Gastrocnemius medialis (tissue), 4 donors: ENCODE measurements around the gene INAFM1. TPM values are rescaled to one million over a fixed set of nuclear protein-coding genes. Genes with fewer than 3 reads are reported as not detected.

Experiments
- ATAC-seq, 2 donors: fragments of 150-250 bp; one replicate each; pipeline ENCODE4 v1.9.1; 2016
- DNase-seq, 2 donors: peaks; one replicate each; pipeline ENCODE4 v3.0.0-alpha.2; 2019
- H3K27ac ChIP-seq, 4 donors: fragments of 200-600 bp; sonication (generic); 1 replicate in 1 of 4; 2 replicates in 3 of 4; pipeline ENCODE4 v1.5.1; 2016 to 2018; ENCODE audit warnings: mild to moderate bottlenecking in 2 of 4, moderate library complexity in 1 of 4
- H3K27me3 ChIP-seq, 3 donors: fragments of 200-600 bp; sonication (generic) in 2 of 3; 1 replicate in 1 of 3; 2 replicates in 2 of 3; pipeline versions ENCODE4 v1.5.1 to v1.6.0; 2016 to 2019; ENCODE audit warnings: mild to moderate bottlenecking in 1 of 3, moderate library complexity in 1 of 3
- H3K36me3 ChIP-seq, 2 donors: fragments of 200-600 bp; sonication (generic) in 1 of 2; one replicate each; pipeline ENCODE4 v1.5.1; 2017 to 2018
- H3K4me1 ChIP-seq, 2 donors: fragments of 200-600 bp; sonication (generic) in 1 of 2; one replicate each; pipeline ENCODE4 v1.5.1; 2016 to 2017; ENCODE audit warnings: mild to moderate bottlenecking in 2 of 2
- H3K4me3 ChIP-seq, 4 donors: fragments of 200-600 bp; sonication (generic) in 3 of 4; 1 replicate in 1 of 4; 2 replicates in 3 of 4; pipeline ENCODE4 v1.5.1; 2016 to 2019; ENCODE audit warnings: mild to moderate bottlenecking in 2 of 4
- H3K9me3 ChIP-seq, 3 donors: fragments of 200-600 bp; sonication (generic) in 2 of 3; 1 replicate in 1 of 3; 2 replicates in 2 of 3; pipeline ENCODE4 v1.5.1; 2016 to 2019
- POLR2A ChIP-seq, 2 donors: fragments of 450-650 bp; IDR thresholded peaks; one replicate each; pipeline ENCODE4 v1.6.1; 2017; ENCODE audit warnings: antibody characterized with exemption in 2 of 2, mild to moderate bottlenecking in 2 of 2, moderate library complexity in 2 of 2
- in situ Hi-C, 4 donors: fragments of 200-750 bp; cut with MboI; loops; one replicate each; pipeline versions ENCODE4 v1.15.0 to v1.8.0; 2017; ENCODE audit warnings: low sequenced_read_pairs in 4 of 4
- intact Hi-C: fragments of 100-400 bp; cut with DNase I; formaldehyde crosslinking; loops from one replicate; pipeline ENCODE4 v1.15.1; 2023; ENCODE audit warnings: low total_unique reads
- total RNA-seq, 4 donors: library from RNA; depleted of rRNA; stranded (reverse); fragments of >200 nt; gene quantifications; one replicate each; pipeline versions ENCODE4 v1.1.0 to v1.2.3, GENCODE V29; 2016
- TF ChIP-seq, protein P1 (sequence below), 5 experiments: fragments of 450-650 bp in 3 of 5; fragments of 200-600 bp in 2 of 5; sonication (generic) in 2 of 5; IDR thresholded peaks in 4 of 5; conservative IDR thresholded peaks in 1 of 5; 1 replicate in 4 of 5; 2 replicates in 1 of 5; pipeline ENCODE4 v1.5.1; 2016 to 2019; ENCODE audit warnings: antibody characterized with exemption in 5 of 5, mild to moderate bottlenecking in 3 of 5, moderate library complexity in 3 of 5

INAFM1 gene
- total RNA-seq, 4 donors from 2014 or later, result 3.9 to 8.5 (median 7.2) TPM

DNA sequence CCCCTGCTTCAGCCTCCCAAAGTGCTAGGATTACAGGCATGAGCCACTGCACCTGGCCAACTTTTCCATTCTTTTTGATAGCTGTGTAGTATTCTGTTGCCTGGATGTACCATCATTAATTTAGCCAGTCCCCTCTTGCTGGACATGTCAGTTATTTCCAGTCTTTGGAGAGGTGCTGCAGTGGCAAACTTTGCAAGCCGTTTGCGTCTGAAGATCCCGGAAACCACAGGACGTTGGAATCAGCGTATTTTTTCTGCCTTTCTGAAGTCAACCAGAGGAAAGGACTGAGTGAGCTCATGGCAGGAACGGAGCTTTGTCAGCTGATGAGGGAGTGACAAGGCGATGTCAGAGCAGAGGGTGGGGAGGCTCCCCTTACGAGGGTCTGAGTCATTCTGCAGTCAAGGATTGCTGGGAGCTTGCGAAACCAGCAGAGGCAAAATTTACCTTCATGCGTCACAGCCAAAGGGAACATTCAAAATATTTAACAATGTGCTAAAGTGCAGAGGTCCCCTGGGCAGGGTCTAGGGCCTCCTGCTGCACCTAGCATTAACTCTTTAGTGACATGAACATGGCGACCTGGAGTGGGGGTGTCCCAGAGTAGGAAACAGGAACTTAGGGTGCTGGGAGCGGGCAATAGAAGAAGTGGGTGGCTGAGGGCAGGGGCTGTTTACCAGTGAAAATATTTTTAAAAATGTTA is 40.6 kb downstream of the INAFM1 start:
- Histone ChIP-seq H3K4me1 (no peaks in the 10 kb centered on the region), H3K36me3 (no peaks in the 10 kb centered on the region), H3K9me3 (no peaks in the 10 kb centered on the region), H3K4me3 (no peak overlapping the region), H3K27ac (peak overlapping the region in 1 of 4 donors; percentile 15), H3K27me3 (peaks cover 9 to 31% (median 27%) of the 10 kb centered on the region in 3 donors)
- in situ Hi-C loops (no loop called here), intact Hi-C loops (no loop called here)
- peak; percentile 69 to 86 for ATAC-seq
- TF ChIP-seq POLR2A (IDR thresholded peaks at IDR 0.05), result peak in 1 of 2 donors; percentile 9
- TF ChIP-seq, protein P1, sequence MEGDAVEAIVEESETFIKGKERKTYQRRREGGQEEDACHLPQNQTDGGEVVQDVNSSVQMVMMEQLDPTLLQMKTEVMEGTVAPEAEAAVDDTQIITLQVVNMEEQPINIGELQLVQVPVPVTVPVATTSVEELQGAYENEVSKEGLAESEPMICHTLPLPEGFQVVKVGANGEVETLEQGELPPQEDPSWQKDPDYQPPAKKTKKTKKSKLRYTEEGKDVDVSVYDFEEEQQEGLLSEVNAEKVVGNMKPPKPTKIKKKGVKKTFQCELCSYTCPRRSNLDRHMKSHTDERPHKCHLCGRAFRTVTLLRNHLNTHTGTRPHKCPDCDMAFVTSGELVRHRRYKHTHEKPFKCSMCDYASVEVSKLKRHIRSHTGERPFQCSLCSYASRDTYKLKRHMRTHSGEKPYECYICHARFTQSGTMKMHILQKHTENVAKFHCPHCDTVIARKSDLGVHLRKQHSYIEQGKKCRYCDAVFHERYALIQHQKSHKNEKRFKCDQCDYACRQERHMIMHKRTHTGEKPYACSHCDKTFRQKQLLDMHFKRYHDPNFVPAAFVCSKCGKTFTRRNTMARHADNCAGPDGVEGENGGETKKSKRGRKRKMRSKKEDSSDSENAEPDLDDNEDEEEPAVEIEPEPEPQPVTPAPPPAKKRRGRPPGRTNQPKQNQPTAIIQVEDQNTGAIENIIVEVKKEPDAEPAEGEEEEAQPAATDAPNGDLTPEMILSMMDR (IDR thresholded peaks at IDR 0.05 in 4 of 5, conservative IDR thresholded peaks at IDR 0.05 in 1 of 5), result no peak
- peak; percentile 61 to 67 for DNase-seq

DNA sequence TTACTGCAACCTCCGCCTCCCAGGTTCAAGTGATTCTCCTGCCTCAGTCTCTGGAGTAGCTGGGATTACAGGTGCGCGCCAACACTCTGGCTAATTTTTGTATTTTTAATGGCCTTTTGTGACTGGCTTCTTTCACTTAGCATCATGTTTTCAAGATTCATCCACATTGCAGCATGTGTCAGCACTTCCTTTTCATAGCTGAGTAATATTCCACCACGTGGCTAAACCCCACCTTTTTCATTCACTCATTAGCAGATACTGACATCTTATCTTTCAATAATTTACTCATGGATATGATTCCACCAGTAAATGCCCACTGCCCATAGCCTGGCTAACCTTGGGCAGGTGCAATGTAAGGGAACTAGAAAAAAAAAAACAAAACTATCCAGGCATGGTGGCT is 41.8 kb downstream of the INAFM1 start:
- DNase-seq (no peak), ATAC-seq (no peak)
- Histone ChIP-seq H3K36me3 (no peaks in the 10 kb centered on the region), H3K9me3 (no peaks in the 10 kb centered on the region), H3K4me3 (no peak overlapping the region), H3K27ac (no peak overlapping the region), H3K27me3 (peaks cover 9 to 23% (median 20%) of the 10 kb centered on the region in 3 donors), H3K4me1 (no peaks in the 10 kb centered on the region)
- in situ Hi-C loops (no loop called here), intact Hi-C loops (no loop called here)
- TF ChIP-seq POLR2A (IDR thresholded peaks at IDR 0.05), result no peak
- TF ChIP-seq, protein P1 (IDR thresholded peaks at IDR 0.05 in 4 of 5, conservative IDR thresholded peaks at IDR 0.05 in 1 of 5), result no peak

DNA sequence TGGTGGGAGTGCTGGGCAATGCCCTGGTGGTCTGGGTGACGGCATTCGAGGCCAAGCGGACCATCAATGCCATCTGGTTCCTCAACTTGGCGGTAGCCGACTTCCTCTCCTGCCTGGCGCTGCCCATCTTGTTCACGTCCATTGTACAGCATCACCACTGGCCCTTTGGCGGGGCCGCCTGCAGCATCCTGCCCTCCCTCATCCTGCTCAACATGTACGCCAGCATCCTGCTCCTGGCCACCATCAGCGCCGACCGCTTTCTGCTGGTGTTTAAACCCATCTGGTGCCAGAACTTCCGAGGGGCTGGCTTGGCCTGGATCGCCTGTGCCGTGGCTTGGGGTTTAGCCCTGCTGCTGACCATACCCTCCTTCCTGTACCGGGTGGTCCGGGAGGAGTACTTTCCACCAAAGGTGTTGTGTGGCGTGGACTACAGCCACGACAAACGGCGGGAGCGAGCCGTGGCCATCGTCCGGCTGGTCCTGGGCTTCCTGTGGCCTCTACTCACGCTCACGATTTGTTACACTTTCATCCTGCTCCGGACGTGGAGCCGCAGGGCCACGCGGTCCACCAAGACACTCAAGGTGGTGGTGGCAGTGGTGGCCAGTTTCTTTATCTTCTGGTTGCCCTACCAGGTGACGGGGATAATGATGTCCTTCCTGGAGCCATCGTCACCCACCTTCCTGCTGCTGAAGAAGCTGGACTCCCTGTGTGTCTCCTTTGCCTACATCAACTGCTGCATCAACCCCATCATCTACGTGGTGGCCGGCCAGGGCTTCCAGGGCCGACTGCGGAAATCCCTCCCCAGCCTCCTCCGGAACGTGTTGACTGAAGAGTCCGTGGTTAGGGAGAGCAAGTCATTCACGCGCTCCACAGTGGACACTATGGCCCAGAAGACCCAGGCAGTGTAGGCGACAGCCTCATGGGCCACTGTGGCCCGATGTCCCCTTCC is 45.5 kb downstream of the INAFM1 start:
- ATAC-seq (no peak), DNase-seq (no peak)
- Histone ChIP-seq H3K4me3 (no peak overlapping the region), H3K36me3 (no peaks in the 10 kb centered on the region), H3K27me3 (peaks cover 13 to 20% (median 15%) of the 10 kb centered on the region in 3 donors), H3K9me3 (no peaks in the 10 kb centered on the region), H3K4me1 (no peaks in the 10 kb centered on the region), H3K27ac (no peak overlapping the region)
- no peak for TF ChIP-seq POLR2A (IDR thresholded peaks at IDR 0.05)
- TF ChIP-seq, protein P1 (IDR thresholded peaks at IDR 0.05 in 4 of 5, conservative IDR thresholded peaks at IDR 0.05 in 1 of 5), result no peak
- in situ Hi-C loops, result no loop called here
- intact Hi-C loops, result no loop called here

DNA sequence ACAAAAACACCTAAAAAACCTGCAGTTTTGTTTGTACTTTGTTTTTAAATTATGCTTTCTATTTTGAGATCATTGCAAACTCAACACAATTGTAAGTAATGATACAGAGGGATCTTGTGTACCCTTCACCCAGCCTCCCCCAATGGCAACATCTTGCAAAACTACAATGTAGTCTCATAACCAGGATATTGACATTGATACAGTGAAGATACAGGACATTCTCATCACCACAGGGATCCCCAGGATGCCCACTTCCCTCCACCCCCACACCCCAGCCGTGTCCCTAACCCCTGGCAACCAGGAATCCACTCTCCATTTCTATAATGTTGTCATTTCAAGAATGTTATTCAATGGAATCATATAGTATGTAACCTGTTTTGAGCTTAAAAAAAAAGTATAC is 46.9 kb downstream of the INAFM1 start:
- ATAC-seq (no peak), DNase-seq (no peak)
- TF ChIP-seq, protein P1 (IDR thresholded peaks at IDR 0.05 in 4 of 5, conservative IDR thresholded peaks at IDR 0.05 in 1 of 5), result no peak
- no peak for TF ChIP-seq POLR2A (IDR thresholded peaks at IDR 0.05)
- no peaks in the 10 kb centered on the region for H3K36me3 ChIP-seq
- peaks cover 8 to 16% (median 15%) of the 10 kb centered on the region in 3 donors for H3K27me3 ChIP-seq
- in situ Hi-C loops (no loop called here), intact Hi-C loops (no loop called here)
- H3K9me3 ChIP-seq, result no peaks in the 10 kb centered on the region
- no peak overlapping the region for H3K4me3 ChIP-seq
- H3K27ac ChIP-seq, result no peak overlapping the region
- no peaks in the 10 kb centered on the region for H3K4me1 ChIP-seq
